Skeletal muscle satellite cell (primary cell): ENCODE data around the gene LIPG.
"Not testable (repeated sequence)": the region's sequence is repeated elsewhere in the genome, so short reads cannot be mapped to it uniquely, and the experiment has no call there.

Experiments used
- H3K27me3 ChIP-seq: 2 replicates; pipeline ENCODE4 v1.7.0; 2013; ENCODE audit warnings: low read length; ENCODE audit not compliant: control insufficient read depth, insufficient read depth
- H3K36me3 ChIP-seq: 2 replicates; pipeline ENCODE4 v1.7.0; 2013; ENCODE audit warnings: mild to moderate bottlenecking, control low read depth, low read length; ENCODE audit not compliant: insufficient read depth
- H3K4me1 ChIP-seq: 2 replicates; pipeline ENCODE4 v1.7.0; 2013; ENCODE audit warnings: low read length; ENCODE audit not compliant: control insufficient read depth, insufficient read depth
- H3K4me2 ChIP-seq: 2 replicates; pipeline ENCODE4 v1.7.0; 2013; ENCODE audit warnings: mild to moderate bottlenecking, low read length
- H3K4me3 ChIP-seq: 2 replicates; pipeline ENCODE4 v1.7.0; 2013; ENCODE audit warnings: low read length
- H3K9ac ChIP-seq: 2 replicates; pipeline ENCODE4 v1.7.0; 2013; ENCODE audit warnings: mild to moderate bottlenecking, low read depth, low read length, moderate library complexity
- H3K9me3 ChIP-seq: replicated peaks from 2 replicates; pipeline ENCODE4 v1.7.0; 2013; ENCODE audit warnings: mild to moderate bottlenecking, control low read depth, low read length

Gene LIPG

DNA sequence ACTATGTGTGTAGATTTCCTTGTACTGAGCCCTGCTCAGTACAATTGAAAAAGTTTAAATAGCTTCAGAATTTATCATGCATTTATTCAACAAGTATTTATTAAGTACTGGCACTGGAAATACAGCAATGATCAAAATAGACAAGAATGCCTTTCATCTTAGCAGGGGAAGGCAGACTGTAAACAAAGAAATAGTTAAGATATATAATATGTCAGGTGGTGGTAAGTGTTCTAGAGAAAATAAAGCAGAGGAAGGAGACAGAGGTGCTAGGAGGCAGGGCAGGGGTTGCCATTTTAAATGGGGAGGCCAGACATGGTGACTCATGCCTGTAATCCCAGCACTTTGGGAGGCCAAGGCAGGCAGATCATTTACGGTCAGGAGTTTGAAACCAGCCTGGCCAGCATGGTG, 13.6 kb upstream of the LIPG start:
- H3K36me3 ChIP-seq = no peaks in the 10 kb centered on the region
- no peak overlapping the region for H3K4me3 ChIP-seq
- H3K4me1 ChIP-seq = peaks cover 6% of the 10 kb centered on the region
- H3K9me3 ChIP-seq = no peaks in the 10 kb centered on the region
- no peak overlapping the region for H3K9ac ChIP-seq
- H3K27me3 ChIP-seq = peaks cover 7% of the 10 kb centered on the region
- H3K4me2 ChIP-seq = no peak overlapping the region

DNA sequence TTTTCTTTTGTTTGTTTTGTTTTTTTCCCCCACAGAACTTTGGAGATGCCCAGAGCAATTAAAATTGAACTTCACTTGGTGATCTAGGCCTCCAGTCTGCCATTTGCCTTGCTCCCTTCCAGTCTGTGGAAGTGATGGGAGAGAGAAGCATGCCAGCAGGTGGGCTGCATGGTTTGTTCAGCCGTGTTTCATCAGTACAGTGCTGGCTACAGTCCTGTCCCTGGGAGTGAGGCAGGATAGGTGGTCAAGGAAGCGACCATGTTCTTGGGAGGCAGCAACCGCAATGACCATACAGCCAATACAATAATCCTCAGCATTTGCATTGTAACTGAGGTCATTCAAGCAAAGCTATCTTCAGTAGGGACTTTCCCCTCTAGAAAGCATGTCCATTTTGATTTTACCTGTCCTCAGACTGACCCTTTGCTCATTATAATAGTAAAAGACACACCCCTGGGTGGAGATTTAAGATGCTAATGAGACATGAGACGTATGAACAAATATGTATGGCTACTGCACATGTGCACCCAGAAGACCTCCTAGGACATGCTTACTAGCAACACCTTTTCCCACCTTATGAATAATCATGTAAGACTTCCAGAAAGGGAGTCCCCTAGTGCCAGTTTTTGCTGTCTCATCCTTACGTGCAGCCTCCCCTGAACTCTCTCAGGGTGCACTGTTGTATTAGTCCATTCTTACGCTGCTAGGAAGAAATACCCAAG, 11.1 kb upstream of the LIPG start:
- Histone ChIP-seq H3K4me3 (no peak overlapping the region), H3K4me1 (peaks cover 6% of the 10 kb centered on the region), H3K4me2 (no peak overlapping the region), H3K27me3 (peaks cover 21% of the 10 kb centered on the region), H3K9ac (no peak overlapping the region), H3K36me3 (no peaks in the 10 kb centered on the region), H3K9me3 (no peaks in the 10 kb centered on the region)

DNA sequence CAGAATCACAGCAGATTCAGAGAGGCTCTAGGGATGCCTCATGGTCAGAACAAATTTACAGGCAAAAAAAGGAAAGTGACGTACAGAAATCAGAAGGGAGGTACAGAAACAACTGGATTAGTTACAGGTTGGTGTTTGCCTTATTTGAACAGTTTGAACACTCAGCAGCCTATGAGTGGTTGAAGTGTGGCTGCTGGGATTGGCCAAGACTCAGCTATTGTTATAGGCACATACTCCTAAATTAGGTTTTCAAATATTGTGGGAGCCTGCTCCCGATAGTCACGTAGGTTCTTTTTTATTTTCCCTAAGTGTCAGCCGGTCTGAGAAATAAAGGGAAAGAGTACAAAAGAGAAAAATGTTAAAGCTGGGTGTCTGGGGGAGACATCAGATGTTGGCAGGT, 8.9 kb upstream of the LIPG start:
- Histone ChIP-seq H3K4me1 (peaks cover 6% of the 10 kb centered on the region), H3K36me3 (no peaks in the 10 kb centered on the region), H3K9ac (no peak overlapping the region), H3K9me3 (no peaks in the 10 kb centered on the region), H3K27me3 (peaks cover 25% of the 10 kb centered on the region), H3K4me2 (no peak overlapping the region), H3K4me3 (no peak overlapping the region)

DNA sequence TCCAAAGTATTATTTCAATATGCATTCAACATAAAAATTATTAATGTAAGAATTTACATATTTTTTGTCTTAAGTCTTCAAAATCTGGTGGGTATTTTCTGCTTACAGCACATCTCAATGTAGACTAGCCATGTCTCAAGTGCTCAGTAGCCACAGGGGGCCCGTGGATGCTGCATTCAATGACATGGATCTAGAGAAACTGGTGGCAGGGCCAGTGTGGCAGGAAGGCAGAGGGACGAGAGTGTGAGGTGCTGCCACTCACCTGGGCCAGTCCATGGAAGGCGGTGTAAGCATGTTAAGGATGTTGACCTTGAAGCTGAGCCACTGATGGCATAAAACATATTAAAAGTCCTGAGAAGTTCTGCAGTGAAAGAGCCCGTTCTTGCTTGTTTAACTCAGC, 6.2 kb upstream of the LIPG start:
- Histone ChIP-seq H3K4me3 (no peak overlapping the region), H3K36me3 (no peaks in the 10 kb centered on the region), H3K4me1 (peaks cover under 1% of the 10 kb centered on the region), H3K4me2 (no peak overlapping the region), H3K9ac (no peak overlapping the region), H3K27me3 (peaks cover 33% of the 10 kb centered on the region), H3K9me3 (no peaks in the 10 kb centered on the region)

DNA sequence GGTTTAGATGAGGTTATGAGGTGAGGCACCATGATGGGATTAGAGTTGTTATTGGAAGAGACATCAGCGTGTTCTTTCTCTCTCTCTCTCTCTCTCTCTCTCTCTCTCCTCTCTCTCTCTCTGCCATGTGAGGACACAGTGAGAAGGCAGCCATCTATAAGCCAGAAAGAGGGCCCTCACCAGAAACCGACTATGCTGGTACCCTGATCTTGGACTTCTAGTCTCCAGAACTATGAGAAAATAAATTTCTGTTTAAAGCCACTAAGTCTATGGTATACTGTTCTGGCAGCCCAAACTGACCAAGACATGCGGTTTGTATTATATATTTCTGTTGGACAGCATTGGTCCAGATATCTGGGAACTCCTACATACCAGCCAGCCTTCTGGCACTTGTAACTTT, 3.5 kb upstream of the LIPG start:
- H3K4me1 ChIP-seq = peaks cover 28% of the 10 kb centered on the region
- no peak overlapping the region for H3K9ac ChIP-seq
- H3K4me3 ChIP-seq = no peak overlapping the region
- H3K9me3 ChIP-seq = no peaks in the 10 kb centered on the region
- no peaks in the 10 kb centered on the region for H3K36me3 ChIP-seq
- peaks cover 44% of the 10 kb centered on the region for H3K27me3 ChIP-seq
- no peak overlapping the region for H3K4me2 ChIP-seq

DNA sequence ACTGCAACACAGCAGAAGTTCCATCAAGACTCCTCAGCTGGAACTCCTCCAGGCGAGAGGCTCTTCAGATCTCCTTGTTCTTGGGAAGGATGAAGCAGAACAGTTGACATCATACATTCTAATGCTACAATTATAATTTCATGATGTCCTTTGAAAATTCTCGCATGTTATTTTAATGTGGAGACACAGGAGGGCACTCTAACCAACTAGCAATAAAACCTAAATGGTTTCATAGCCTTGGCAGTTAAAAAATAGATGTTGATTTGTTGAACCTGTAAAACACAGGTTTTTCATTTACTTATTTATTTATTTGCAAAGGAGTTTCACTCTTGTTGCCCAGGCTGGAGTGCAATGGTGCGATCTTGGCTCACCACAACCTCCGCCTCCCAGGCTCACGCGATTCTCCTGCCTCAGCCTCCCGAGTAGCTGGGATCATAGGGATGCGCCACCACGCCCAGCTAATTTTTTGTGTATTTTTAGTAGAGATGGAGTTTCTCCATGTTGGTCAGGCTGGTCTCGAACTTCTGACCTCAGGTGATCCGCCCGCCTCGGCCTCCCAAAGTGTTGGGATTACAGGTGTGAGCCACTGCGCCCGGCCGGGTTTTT, 2.4 kb upstream of the LIPG start:
- not testable (repeated sequence) for H3K9ac ChIP-seq, H3K9me3 ChIP-seq, H3K36me3 ChIP-seq, H3K4me3 ChIP-seq, H3K4me2 ChIP-seq
- Histone ChIP-seq H3K27me3 (peaks cover 38% of the 10 kb centered on the region), H3K4me1 (peaks cover 32% of the 10 kb centered on the region)

DNA sequence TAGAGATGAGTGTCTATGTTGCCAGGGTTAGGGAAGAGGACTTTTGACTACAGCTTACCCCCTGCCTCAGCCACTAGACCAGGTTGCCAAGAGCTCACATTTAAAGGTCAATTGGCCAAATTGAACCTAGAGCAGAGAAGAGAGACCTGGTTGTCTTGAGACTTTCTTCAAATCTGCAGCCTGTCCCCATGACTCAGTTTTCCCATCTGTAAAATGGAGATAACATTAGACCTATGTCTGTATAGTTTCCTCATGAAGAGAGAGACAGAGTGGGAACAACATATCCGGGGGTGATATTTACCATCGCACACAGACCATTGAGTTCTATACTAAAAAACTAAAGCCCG, 1.6 kb upstream of the LIPG start:
- H3K36me3 ChIP-seq = no peaks in the 10 kb centered on the region
- H3K9ac ChIP-seq = no peak overlapping the region
- H3K9me3 ChIP-seq = no peaks in the 10 kb centered on the region
- H3K4me1 ChIP-seq = peaks cover 32% of the 10 kb centered on the region
- no peak overlapping the region for H3K4me3 ChIP-seq
- no peak overlapping the region for H3K4me2 ChIP-seq
- peaks cover 36% of the 10 kb centered on the region for H3K27me3 ChIP-seq

DNA sequence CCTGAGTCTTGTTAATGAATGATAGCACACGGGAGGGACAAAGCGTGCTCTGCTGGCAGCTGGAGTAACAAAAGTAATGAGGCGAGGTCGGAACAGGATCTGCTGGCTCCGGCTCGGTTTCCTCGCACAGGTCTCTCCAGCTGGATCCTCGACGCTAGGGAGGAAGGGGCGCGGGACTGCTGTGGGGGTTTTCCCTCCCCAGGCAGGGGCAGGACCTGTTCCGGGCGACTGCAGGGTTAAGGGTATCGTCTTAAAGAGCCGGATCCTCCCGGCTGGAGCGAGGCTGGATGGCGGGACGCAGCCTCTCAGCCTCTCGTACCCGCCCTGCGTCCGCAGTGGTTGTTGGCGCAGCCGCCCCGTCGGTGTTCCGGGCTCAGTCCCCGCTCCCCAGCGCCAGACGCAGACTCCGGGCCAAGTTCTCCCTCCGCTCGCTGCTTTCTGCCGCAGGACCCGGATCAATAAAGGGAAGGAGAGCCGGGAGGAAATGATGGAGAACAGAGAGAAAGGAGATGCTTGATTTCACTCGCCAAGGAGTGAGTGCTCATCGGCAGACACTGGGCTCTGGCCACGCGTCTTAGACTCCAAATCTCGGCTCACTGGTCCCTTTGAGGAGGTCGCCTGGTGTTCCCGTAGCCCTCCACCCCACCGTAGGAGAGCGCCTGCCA, 1.1 kb upstream of the LIPG start:
- H3K27me3 ChIP-seq = peaks cover 37% of the 10 kb centered on the region
- H3K9me3 ChIP-seq = no peaks in the 10 kb centered on the region
- H3K4me3 ChIP-seq = peak overlapping the region; percentile 69
- peak overlapping the region; percentile 86 for H3K4me2 ChIP-seq
- H3K36me3 ChIP-seq = no peaks in the 10 kb centered on the region
- peaks cover 32% of the 10 kb centered on the region for H3K4me1 ChIP-seq
- H3K9ac ChIP-seq = no peak overlapping the region

DNA sequence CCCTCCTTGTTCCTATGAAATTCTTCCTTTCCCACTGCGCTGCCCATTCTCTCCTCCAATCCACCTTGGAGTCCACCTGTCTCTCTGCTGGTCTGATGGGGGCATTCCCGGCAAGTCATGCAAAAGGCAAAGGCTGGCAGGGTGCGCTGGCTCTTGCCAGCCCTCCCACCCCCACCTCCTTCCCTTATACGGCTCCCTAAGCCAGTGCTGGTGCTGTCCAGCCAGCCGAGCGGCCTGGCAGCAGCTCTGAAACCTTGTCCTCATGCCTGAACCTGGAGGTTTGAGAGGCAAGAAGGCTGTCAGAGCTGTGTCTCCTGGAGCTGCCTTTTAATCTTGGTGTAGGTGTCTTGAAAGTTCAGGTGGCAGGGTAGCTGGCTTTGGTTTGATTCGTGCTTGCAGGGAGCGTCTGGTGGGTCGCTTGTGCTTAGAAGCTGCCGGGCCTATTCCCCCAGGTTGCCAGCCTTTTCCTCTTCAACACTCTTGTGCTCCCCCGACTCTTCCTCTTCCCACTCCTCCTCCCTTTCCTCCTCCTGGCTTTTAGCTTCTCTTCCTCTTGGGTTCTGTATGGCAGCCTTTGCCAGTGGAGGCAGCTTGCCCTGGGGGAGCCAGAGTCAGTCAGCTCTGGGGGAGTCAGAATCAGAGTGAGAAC, 748 bp downstream of the LIPG start:
- peaks cover 32% of the 10 kb centered on the region for H3K4me1 ChIP-seq
- H3K27me3 ChIP-seq = peaks cover 33% of the 10 kb centered on the region
- H3K9ac ChIP-seq = no peak overlapping the region
- H3K4me2 ChIP-seq = peak overlapping the region; percentile 86
- H3K9me3 ChIP-seq = no peaks in the 10 kb centered on the region
- no peaks in the 10 kb centered on the region for H3K36me3 ChIP-seq
- peak overlapping the region; percentile 69 for H3K4me3 ChIP-seq

DNA sequence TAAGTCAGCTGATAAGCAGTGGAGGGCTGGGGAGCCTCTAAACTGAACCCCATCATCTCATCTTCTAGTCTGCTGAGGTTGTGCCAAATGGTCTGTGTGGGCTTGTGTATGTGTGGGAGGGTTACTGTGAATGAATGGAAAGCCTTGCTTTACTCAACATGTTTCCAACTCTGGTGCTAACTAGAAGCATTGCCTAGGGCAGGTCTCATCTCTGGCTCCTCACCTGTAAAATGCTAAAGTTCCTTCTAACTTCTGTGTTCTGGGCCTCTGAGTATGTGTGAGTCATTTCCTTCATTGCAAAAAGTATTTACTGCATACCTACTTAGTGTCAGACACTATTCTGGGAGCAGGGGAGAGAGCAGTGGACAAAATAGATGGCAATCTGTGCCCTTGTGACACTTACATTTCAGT, 1.3 kb downstream of the LIPG start:
- Histone ChIP-seq H3K9ac (no peak overlapping the region), H3K4me1 (peaks cover 32% of the 10 kb centered on the region), H3K36me3 (no peaks in the 10 kb centered on the region), H3K27me3 (peaks cover 33% of the 10 kb centered on the region), H3K4me3 (no peak overlapping the region), H3K9me3 (no peaks in the 10 kb centered on the region), H3K4me2 (peak overlapping the region; percentile 86)

DNA sequence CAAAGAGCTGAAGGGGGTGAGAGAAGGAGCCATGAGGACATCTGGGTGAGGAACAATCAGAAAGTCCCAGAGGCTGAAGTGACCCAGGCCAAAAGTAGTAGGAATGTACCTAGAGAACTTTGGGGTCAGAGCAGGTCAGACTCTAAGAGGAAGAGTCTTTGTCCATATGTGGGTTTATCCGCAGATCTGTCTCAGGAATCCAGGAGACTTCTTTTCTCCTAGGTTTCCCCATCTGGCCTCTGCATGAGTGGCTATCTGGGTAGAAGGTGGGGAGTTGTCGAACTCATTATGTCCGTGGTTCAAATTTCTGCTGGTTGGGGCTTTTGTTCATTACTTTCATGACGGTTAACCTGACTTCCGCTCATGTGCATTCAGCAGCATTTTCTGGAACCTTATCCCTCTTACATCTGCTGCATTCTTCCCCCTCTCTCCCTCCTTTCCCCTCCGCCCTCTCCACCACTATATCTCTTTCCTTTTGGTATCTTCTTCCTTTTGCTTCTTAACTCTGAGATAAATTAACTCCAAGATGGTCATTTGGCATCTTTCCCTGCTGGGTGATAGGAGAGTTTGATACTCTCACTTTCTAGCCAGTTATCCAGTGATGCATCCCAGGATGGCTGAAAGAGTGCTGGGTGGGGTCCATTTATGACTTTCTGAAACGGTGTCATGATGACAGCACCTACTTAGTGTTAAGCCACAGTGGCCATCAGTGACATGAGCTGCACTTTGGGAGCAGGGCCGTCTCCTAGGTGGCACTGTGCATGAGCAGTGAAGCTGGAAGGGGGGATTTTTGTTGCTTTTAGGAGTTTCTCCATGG, 2.1 kb downstream of the LIPG start:
- peaks cover 33% of the 10 kb centered on the region for H3K27me3 ChIP-seq
- peak overlapping the region; percentile 86 for H3K4me2 ChIP-seq
- H3K36me3 ChIP-seq = no peaks in the 10 kb centered on the region
- H3K4me1 ChIP-seq = peaks cover 32% of the 10 kb centered on the region
- no peak overlapping the region for H3K9ac ChIP-seq
- H3K4me3 ChIP-seq = no peak overlapping the region
- no peaks in the 10 kb centered on the region for H3K9me3 ChIP-seq
